Astrocyte (in vitro differentiated cells and primary cell): ENCODE results near the gene TRMT44.

Source experiments
- CTCF ChIP-seq: IDR thresholded peaks from 2 replicates; pipeline ENCODE4 v1.5.1; 2011; ENCODE audit warnings: low read depth, mild to moderate bottlenecking, inconsistent platforms, low read length, moderate library complexity; ENCODE audit not compliant: insufficient read depth
- EZH2 ChIP-seq: IDR thresholded peaks from 2 replicates; pipeline ENCODE4 v1.6.1; 2012; ENCODE audit warnings: mild to moderate bottlenecking, low read length, inconsistent platforms; ENCODE audit not compliant: insufficient read depth

- TF ChIP-seq CTCF (no peak), EZH2 (no peak)
These were observed 48.6 kb upstream of the TRMT44 start for GRCh38 chr4:8391972-8392371.
